Testis (tissue), 3 donors: Measurements from ENCODE around the gene CHGA. TPM values are rescaled to one million over a fixed set of nuclear protein-coding genes. Genes with fewer than 3 reads are reported as not detected.

ENCODE experiments used
- DNase-seq: peaks from one replicate; pipeline ENCODE4 v3.0.0-alpha.2; 2019
- H3K27ac ChIP-seq, 2 donors: fragments of 200-600 bp; sonication (generic); one replicate each; pipeline ENCODE4 v1.5.1; 2019
- H3K27me3 ChIP-seq: fragments of 200-600 bp; sonication (generic); one replicate; pipeline ENCODE4 v1.5.1; 2019
- H3K36me3 ChIP-seq: fragments of 200-600 bp; sonication (generic); one replicate; pipeline ENCODE4 v1.5.1; 2017; ENCODE audit warnings: low read depth; ENCODE audit errors: missing control alignments
- H3K4me1 ChIP-seq: fragments of 200-600 bp; sonication (generic); one replicate; pipeline ENCODE4 v1.5.1; 2019
- H3K4me3 ChIP-seq, 2 donors: fragments of 200-600 bp; sonication (generic); one replicate each; pipeline ENCODE4 v1.5.1; 2017 to 2019
- H3K9me3 ChIP-seq: fragments of 200-600 bp; sonication (generic); one replicate; pipeline ENCODE4 v1.5.1; 2017
- POLR2A ChIP-seq: fragments of 450-650 bp; IDR thresholded peaks from one replicate; pipeline ENCODE4 v1.6.1; 2017; ENCODE audit warnings: antibody characterized with exemption, mild to moderate bottlenecking, moderate library complexity
- WGBS, 2 donors: methylation state at CpG; one replicate each; pipeline ENCODE4 v1.1.5; 2018; 5-methylcytosine and 5-hydroxymethylcytosine counted together
- intact Hi-C: fragments of 100-400 bp; cut with DNase I; formaldehyde crosslinking; loops from one replicate; pipeline ENCODE4 v1.15.1; 2023; ENCODE audit warnings: low total_unique reads
- polyA plus RNA-seq: library from polyadenylated mRNA; stranded (reverse); fragments of 350-450 nt; fragmentation: Illumina TruSeq; extraction: RNeasy Lipid Tissue Mini Kit (QIAGEN cat#74804); gene quantifications from one replicate; pipeline ENCODE4 v1.2.3, GENCODE V29; 2014; ENCODE audit warnings: low read depth, low replicate concordance; ENCODE audit not compliant: insufficient read depth
- total RNA-seq, 2 donors: library from RNA; depleted of rRNA; stranded (reverse); fragments of >200 nt; gene quantifications; one replicate each; pipeline ENCODE4 v1.2.3, GENCODE V29; 2016
- TF ChIP-seq, protein P1 (sequence below), 3 experiments: fragments of 450-650 bp in 2 of 3; fragments of 200-600 bp in 1 of 3; sonication (generic) in 1 of 3; IDR thresholded peaks; one replicate each; pipeline ENCODE4 v1.5.1; 2016 to 2019; ENCODE audit warnings: antibody characterized with exemption in 3 of 3, mild to moderate bottlenecking in 2 of 3, moderate library complexity in 1 of 3

Gene CHGA
- total and polyA plus RNA-seq, 3 donors from 2014 or later = 92.9 to 225 (median 191) TPM

DNA sequence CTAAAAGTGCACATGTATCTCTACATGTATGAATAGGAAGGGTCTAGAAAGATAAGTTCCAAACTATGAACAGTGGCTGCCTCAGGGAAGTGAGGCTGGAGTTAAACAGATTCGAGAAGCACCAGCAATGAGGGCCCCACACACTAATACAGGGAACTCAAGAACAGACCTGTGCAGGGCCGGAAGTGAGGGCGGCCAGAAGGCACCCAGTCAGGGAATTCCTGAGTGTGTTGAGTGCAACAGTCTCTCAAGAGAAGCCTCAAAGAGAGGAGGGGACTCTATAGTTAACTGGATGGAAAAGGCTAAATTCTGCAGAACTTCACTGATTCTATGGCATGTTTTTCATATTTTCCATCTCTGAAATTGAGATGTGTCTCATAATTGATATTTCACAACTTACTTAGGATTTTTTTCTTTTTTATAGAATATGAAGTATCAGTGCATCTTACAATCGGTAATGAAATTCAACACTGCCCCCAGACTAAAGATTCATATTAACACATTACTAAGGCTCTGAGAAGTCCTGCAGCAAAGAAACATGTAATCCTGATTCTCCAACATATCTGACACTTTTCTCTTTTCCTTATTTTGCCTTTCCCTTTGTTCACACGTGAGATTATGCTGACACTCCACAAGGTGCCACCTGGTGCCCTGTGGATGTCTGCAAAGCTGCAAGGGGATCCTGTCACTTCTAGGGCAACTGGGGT, 61.3 kb downstream of the CHGA start:
- H3K4me3 ChIP-seq = no peak overlapping the region
- H3K27ac ChIP-seq = peak overlapping the region in 1 of 2 donors; percentile 68
- DNase-seq = no peak
- TF ChIP-seq, protein P1, sequence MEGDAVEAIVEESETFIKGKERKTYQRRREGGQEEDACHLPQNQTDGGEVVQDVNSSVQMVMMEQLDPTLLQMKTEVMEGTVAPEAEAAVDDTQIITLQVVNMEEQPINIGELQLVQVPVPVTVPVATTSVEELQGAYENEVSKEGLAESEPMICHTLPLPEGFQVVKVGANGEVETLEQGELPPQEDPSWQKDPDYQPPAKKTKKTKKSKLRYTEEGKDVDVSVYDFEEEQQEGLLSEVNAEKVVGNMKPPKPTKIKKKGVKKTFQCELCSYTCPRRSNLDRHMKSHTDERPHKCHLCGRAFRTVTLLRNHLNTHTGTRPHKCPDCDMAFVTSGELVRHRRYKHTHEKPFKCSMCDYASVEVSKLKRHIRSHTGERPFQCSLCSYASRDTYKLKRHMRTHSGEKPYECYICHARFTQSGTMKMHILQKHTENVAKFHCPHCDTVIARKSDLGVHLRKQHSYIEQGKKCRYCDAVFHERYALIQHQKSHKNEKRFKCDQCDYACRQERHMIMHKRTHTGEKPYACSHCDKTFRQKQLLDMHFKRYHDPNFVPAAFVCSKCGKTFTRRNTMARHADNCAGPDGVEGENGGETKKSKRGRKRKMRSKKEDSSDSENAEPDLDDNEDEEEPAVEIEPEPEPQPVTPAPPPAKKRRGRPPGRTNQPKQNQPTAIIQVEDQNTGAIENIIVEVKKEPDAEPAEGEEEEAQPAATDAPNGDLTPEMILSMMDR (IDR thresholded peaks at IDR 0.05) = no peak
- TF ChIP-seq POLR2A = no peak
- intact Hi-C loops = no loop called here
- no peaks in the 10 kb centered on the region for H3K27me3 ChIP-seq
- peaks cover 53% of the 10 kb centered on the region for H3K4me1 ChIP-seq
- no peaks in the 10 kb centered on the region for H3K9me3 ChIP-seq
- H3K36me3 ChIP-seq = no peaks in the 10 kb centered on the region
- 50 to 63% methylated on average over 5 of the region's 5 CpGs for WGBS, 2 donors

Other genes with a start within 250 kb of the CHGA start
- gene LGMN, start 174.5 kb upstream of the CHGA start, total RNA-seq = 100 to 1,000 TPM in 1 of 2 donors, 10 to 100 TPM in 1; 58.1 to 102 TPM
- gene LGMN, start 174.5 kb upstream of the CHGA start, polyA plus RNA-seq = 88.9 TPM
- gene GOLGA5, start 128.8 kb upstream of the CHGA start, total RNA-seq = 10 to 100 TPM; 78.2 to 92.0 TPM
- 46.8 TPM for gene GOLGA5, start 128.8 kb upstream of the CHGA start, polyA plus RNA-seq
- 10 to 100 TPM; 78.3 to 90.6 TPM for gene ITPK1, start 192.8 kb downstream of the CHGA start, total RNA-seq
- gene ITPK1, start 192.8 kb downstream of the CHGA start, polyA plus RNA-seq = 92.5 TPM